NCI-H748 treated with DMSO at 0.1 percent for 48 hours (cell line): ENCODE results near the gene NHLRC1.
"Not testable (repeated sequence)": the region's sequence is repeated elsewhere in the genome, so short reads cannot be mapped to it uniquely, and the experiment has no call there.

Experiments used
- DNase-seq: peaks from one replicate; lab custom pipeline; 2025; lab: John Stamatoyannopoulos, UW

NHLRC1 gene

DNA sequence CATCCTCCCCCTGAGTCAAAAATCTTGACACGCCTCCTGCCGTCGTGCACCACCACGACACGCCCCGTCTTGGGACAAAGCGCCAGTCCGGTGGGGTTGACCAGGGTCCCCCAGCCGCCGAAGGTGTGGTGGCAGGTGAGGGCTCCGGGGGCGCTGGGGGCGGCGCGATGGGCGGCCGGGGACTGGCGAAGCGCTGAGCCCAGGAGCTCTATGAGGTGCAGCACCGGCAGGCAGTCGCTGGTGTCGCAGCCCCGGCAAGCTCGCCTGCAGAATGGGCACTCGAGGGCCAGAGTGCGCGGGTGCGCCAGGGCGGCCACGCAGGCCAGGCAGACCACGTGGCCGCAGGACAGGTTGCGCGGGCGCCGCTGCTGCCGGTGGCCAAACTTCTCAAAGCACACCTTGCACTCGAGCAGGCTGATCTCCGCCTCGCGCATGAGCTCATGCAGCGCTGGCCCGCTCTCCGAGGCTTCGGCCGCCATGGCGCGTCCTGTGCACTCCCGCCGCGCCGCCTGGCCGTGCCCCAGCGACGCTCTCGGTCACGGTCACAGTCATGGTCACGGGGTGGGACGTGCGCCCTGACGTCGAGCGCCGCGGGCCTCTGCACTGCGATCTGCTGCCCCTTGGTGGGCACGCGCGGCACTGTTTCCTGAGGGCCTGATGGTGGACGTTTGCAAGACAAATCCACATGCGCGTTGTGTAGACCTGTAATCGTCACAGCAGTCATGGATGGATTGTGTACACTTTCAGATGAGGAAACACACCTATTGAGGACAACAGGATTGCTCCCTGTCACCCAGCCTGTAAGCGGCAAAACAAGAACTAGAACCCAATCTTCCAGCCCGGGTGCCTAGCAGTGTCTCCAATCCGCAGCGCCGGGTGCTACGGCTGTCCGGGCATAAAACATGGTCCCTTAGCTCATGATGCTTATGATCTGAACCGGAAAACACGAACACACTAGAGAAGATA is at the start of gene NHLRC1:
Gene NHLRC1 (minus strand): TSS at position 550 of the 966 bp plus-strand sequence. CDS start 71 bp downstream, at position 479.
- DNase-seq: peak; percentile 59

GRCh38 chr6:18171871-18172270 is 49.4 kb upstream of the NHLRC1 start:
- no peak for DNase-seq

DNA sequence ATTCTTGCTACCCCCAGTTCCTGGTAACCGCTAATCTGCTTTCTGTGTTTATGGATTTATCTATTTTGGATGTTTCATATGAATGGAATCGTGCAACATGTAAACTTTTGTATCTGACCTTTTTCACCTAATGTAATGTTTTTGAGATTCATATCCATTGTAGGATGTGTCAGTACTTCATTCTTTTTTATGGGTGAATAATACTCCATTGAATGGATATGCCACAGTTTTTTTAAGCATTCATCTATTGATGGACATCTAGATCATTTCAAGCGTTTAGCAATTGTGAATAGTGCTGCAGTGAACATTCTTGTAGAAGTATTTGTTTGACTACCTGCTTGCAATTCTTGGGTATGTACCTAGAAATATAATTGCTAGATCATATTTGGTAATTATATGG is 45.8 kb upstream of the NHLRC1 start:
- DNase-seq: no peak

DNA sequence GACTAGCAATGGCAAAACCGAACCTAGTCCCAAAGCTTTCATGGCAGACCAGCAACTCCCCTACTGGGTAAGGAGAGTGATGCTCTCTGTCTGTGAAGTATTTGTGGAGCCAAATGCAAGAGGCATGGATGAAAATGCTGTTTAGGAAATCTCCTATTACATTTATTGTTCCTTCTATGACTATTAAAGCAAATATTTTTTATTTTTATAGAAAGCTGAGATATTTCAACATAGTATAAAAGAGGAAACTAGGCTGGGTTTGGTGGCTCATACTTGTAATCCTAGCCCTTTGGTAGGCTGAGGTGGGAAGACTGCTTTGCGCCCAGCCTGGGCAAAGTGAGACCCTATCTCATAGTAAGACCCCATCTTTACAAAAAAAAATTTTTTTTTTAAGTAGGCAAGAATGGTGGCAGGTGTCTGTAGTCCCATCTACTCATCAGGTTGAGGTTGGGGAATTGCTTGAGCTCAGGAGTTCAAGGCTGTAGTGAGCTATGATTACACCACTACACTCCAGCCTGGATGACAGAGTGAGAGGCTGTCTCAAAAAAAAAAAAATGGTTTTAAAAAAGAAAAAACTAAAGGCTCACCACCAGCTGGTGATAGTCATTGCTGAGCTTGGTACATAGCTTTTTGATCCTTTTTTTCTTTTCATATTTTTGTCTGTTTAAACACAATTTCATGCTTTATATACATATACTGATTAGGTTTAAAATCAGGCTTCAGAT is 44.0 kb upstream of the NHLRC1 start:
- DNase-seq: no peak

DNA sequence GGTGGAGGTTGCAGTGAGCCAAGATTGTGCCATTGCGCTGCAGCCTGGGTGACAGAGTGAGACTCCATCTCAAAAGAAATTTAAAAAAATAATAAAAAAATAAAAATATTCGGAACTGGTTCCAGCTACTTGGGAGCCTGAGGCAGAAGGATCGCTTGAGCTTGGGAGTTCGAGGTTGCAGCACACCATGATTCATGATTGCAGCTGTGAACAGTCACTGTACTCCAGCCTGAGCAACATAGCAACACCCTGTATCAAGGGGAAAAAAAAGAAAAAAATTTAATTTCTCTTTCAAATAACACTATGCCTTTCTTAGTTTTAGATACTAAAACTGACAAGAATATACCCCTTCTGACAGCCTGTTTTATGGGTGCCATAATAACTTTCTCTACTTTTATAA is 43.3 kb upstream of the NHLRC1 start:
- no peak for DNase-seq

DNA sequence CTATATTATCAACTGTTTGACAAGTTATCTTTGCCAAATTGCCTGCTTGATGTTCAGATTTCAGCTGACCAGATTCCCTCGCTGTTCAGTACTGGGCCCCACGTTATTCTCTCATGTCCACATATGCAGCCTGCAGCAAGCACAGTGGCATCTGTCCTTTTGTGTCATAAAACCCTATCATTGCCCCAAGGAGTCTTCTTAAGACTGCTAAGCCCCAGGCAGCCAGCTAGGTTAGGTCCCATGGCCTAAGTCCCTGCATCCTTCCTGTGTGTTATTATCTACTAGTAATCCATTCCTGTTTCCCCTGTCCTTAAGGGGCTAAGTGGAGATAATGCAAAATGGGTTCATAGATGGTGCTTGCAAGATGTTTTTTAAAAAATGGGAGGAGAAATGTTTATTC is 39.9 kb upstream of the NHLRC1 start:
- no peak for DNase-seq

- no peak for DNase-seq
Measured at GRCh38 chr6:18161431-18161830, 39.0 kb upstream of the NHLRC1 start.

GRCh38 chr6:18160911-18161310 is 38.4 kb upstream of the NHLRC1 start:
- no peak for DNase-seq

DNA sequence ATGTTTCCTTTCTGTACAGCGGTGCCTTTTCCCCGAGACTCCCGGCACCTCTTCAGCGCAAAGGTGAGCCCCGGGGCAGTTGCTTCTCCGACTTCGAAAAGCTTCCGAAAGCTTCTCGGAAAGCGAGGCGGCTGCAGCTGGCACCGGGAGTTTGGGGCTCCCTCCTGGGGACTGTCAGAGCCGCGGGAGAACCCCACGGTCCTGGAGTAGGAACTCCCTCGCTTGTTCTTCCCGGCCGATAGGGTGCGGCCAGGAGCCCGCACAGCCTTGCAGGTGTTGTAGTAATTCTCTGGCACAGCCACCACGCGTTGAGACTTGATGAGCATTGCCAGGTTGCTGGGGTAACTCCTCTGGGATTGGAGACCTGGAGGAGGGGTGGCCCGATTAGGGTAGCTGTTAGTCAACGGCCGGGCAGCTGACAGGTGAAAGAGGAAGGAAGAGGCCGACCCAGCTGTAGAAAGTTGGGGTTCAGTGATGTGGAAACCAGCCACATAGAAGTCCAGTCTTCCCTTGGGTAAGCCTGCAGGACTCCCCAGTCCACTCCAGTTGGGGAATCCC is 33.5 kb upstream of the NHLRC1 start:
- peak; percentile 77 for DNase-seq

DNA sequence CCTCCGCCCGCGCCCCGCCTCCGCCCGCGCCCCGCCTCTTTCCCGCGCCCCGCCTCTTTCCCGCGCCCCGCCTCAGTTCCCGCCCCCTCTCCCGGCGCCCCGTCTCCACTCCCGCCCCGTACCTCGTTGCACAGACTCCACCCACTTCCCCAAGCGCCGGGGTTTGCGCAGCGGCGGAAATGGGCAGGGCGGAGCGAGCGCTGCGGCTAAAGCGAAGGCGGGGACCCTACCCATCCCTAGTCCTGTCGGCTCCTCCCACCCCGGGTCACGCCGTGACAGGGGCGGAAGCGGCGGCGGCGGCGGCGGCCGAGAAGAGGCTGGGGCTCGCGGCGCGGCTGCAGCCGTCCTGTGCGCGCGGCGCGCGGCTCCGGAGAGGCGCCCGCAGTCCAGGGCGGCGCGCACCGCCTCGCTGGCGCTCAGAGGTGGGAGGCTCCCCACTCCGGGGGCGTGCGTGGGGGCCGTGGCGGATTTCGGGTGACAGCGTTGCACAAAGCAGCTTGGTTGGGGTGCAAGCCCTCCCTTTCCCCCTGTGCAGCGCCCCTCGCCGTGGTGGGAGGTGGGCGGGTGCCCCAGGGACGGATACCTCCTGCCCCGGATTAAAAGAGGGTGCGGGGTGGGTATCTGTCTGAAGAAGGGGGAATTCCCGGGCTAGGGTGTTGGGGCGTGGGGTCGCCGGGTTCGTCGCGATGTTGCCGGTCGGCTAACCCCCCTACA is 32.8 kb upstream of the NHLRC1 start, which contains the start of gene KDM1B:
Gene KDM1B (plus strand): TSS at position 273 of the 714 bp plus-strand sequence. CDS start 4,474 bp downstream, outside the sequence.
- peak; percentile 98 for DNase-seq

DNA sequence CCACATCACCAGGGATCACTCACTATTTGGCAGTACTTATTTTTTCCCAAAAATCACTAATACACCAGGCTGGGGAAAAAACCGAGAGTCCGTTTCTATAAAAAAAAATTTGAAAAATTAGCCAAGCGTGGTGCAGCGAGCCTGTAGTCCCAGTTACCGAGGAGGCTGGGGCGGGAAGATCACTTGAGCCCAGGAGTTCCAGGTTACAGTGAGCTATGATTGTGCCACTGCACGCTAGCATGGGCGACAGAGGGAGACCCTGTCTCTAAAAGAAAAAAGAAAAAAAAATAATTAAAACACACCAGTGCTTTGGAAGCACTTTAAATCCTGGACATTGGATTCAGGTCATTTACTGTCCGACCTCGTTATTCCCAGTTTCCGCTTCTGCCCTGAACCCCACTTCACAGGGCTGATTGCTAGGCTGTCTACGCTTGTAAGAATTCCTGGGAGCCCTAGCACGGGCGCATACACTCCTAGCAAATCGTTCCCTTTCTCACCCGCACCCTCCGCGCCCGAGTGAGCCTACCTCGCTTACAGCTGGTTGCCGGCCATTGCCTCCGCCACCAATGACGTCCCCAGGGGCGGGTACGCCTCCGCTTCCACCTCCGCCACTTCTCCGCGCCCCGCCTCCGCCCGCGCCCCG is 32.2 kb upstream of the NHLRC1 start, which contains the start of gene TPMT:
Gene TPMT (minus strand): TSS at position 571 of the 643 bp plus-strand sequence. CDS start 5,950 bp downstream, outside the sequence.
- peak; percentile 98 for DNase-seq

- DNase-seq: no peak
Measured at GRCh38 chr6:18153311-18153703, 30.8 kb upstream of the NHLRC1 start.

- DNase-seq: no peak
Measured at GRCh38 chr6:18151801-18152200, 29.3 kb upstream of the NHLRC1 start.

- DNase-seq: not testable (repeated sequence)
Measured at GRCh38 chr6:18151391-18151790, 28.9 kb upstream of the NHLRC1 start.

DNA sequence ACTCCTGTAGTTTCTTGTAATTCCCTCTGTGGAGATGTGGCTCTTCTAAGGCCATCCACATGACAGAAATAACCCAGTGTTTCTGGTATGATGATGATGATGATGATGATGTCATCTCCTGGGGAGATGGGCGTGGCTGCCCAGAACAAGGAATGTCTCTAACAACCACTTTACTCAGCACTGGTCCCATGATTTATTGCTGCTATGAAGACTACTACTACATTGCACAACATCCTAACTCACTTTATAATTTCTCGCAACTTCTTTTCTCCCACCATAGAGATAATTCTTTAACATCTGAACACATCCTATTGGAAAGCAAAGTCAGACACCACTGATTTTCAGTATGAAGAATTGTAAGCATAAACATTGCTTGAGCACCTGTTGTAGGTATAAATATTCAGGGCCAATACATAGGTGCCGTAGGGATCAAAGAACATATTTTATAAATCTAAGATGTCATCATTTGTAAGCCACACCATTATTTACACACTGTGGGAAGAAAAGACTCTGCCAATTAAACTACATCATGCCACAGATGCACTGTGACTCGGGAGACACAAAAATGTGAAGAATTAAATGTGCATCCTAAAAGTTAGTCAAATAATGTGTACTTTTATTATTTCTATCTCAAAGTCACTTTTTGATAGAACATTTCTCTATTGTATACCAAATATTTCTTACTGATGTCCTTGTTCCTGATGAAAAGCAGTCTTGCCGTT is 26.0 kb upstream of the NHLRC1 start:
- no peak for DNase-seq

DNA sequence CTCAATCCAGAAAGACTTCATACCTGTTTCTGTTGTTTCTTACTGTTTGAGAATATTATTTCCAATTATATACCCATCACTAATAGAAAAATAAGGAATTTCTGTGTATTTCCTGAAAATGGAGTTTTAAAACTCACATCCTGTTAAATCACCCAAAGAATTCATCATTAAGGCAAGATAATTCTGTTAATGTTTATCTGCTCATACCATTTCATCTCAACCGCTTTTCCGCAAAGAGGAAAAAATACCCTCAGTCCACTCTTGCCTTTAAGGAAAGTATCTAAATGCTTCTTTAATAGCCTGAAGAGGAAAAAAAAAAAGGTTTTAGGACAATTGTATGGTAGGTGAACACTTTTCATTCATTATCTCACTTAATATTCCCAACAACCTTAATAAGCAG is 25.1 kb upstream of the NHLRC1 start:
- DNase-seq: no peak

DNA sequence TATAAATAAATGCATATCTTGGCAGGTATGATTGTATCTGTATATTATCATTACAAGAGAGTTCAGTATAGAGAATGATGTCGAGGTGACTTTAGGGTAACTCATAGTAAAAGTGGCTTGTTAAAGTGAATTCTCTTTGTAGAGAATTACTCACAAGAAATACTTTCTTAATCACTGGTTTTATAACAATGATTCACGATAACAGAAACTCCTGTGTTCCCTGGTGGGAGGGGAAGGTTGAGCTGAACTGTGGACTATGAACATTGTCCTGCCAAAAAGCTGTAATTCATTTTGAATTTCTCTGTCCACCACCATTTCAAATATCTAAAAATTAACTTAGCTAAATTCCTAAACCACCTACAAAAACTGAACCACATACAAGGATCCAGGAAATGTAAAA is 24.7 kb upstream of the NHLRC1 start:
- no peak for DNase-seq

DNA sequence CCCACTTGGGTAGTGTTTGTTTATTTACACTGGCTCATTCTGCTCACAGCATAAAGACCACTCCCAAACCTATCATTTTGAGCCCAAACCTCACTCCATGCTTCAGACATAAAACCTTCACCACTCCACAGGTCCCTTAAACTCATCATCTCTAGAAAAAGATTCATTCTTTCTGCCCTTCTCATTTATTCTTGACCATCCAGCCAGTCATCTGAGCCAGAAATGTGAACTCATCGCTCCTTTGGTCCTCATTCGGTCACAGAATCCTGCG is 20.0 kb upstream of the NHLRC1 start:
- DNase-seq: peak; percentile 64

DNA sequence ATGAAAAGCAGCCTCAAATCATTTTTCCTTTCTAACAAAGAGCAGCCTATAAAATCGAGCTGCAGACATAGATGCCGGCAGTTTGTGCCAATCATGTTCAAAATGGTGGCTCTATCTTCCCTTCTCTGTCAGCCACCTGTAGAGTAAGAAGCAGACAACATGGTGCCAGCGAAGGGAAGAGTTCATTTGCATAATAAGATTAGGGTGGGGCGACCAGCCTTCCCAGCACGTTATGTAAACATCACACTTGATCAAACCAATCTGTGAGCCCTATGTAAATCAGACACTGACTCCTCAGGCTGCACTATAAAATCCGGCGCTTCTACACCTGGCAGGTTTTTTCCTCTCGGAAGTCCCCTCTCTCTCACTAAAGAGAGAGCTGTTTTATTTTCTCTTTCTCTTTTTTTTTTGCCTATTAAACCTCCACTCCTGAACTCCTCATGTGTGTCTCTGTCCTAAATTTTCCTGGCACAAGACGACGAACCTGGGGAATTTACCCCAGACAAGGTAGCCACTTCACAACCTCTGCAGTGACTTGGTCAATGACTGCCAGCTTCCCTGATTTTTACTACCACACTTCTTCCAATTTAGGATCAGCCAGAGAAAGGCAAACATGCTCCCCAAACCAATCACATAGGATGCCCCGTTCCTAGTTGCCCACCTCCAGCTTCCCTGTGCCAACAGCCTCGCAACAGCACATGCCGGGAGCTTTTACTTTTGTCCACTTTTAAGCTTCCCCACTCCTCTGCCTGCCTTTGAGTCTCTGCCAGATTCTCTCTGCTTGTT is 19.5 kb upstream of the NHLRC1 start:
- DNase-seq: peak; percentile 97
